HG03060 (cell line): Measurements from ENCODE around the gene CDCA7.
A peak's percentile ranks its signal among the peaks of the same experiment; 100 is the strongest.
"Not testable (repeated sequence)": the region's sequence is repeated elsewhere in the genome, so short reads cannot be mapped to it uniquely, and the experiment has no call there.

Experiments
- ATAC-seq: cut with Tn5 transposase; IDR thresholded peaks from one replicate; pipeline ENCODE4 v1.9.1; 2021; ENCODE audit warnings: low read depth, moderate number of reproducible peaks; ENCODE audit not compliant: unreplicated experiment

Gene CDCA7

GRCh38 chr2:173400760-173401159 lies 46.1 kb downstream of the CDCA7 start:
- ATAC-seq, result no peak

- ATAC-seq, result no peak
Measured at GRCh38 chr2:173401716-173402326, 47.1 kb downstream of the CDCA7 start.

DNA sequence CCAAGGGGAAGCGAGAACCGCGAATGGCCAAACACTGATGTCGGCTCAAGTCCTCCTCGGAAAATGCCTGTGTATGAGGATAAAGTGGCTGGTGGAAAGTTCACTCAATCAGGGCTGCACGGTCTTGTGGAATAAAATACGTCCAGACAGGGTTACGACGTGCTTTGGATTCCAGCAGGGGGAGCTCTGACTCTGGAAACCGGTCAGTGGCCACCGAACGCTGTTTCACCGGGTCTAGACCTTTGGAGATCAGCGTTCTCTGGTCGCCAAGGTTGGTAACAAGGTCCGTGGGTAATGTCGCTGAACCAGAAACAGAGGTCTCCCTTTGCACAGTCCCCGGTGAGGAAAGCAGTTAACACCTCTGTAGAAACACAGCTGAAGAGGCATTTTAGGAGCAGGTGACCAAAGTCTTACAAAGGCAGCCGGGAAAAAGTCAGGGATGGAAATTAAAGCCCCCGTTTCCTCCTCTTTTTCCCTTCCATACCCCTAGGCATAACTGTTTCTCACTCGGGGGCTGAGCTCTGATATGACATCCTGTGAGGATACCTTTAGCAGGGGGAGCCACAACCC lies 47.8 kb downstream of the CDCA7 start:
- ATAC-seq, result peak; percentile 77

DNA sequence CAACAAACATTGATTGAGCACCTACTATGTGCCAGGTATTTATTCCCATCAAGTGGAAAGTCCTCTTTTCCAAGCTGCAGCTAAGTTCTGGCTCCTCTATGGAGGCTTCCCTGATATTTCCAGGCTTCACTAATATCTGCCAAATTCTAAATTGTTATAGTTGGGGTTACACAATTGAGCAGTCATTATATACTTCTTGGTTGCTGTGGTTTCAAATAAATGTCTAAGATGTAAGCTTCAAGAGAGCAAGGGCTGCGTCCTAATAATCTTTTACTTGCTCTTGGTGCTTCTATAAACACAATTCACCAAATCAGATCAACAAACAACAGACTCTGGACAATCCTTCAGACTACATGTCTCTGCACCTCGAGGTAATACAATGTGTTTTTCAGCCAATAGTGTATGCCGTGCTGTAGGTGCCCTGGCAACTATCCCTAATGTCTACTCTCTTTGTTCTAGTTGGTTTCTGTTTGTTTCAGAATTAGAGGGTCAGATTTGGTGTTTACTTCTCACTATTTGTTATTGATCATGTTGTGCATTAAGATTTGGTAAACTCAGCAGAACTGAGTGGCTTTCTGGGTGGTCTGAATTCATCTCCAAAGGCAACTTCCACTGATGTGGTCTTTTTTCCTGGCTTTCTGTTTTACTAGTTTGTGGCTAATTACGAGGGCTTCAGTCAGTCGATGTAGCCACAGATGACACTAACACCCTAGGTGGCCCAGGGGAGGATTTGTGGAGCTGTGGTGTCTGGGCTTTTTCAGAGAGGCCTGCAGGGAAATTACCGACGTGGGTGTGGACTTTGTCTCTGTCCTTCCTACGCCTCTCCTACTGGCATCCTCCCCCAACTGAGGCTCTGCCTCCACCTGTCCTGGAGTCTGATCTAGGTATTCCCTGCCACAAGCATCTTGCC lies 50.4 kb downstream of the CDCA7 start:
- ATAC-seq, result no peak

DNA sequence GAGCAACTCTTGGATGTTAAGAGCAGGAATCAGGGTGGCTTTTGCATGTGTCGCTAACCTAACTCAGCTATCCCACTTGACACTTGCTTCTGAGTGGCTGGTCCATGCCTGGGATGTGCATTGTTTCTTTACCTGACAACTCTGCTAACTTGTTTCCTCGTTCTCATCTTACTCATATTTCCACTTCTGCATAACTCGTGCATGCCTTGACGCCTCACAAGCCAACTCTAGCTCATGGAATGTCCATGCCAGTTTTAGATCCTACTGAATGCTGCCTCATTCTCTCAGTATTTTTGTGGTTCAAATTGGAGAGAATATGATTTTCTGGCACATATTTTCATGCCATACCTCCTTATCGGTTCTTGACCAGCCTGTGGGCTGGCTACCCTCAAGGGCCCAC lies 52.5 kb downstream of the CDCA7 start:
- no peak for ATAC-seq

- ATAC-seq, result no peak
Measured at GRCh38 chr2:173407646-173408045, 53.0 kb downstream of the CDCA7 start.

DNA sequence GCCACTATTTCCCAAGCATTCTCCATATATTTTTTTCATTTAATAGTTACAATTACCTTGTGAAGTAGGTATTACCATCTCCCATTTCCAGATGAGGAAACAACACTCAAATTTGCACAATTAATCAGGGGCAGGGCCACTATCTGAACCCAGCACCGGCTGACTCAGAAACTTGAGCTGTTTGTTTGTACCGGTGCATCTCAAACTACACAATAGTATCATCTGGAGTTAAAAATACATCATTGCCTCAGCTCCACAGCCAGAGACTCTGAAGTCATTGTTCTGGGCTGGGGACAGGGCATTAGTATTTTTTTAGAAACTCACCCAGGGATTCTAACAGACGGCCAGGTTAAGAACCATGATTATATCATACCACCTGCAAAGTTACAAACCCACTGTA lies 55.9 kb downstream of the CDCA7 start:
- no peak for ATAC-seq

- no peak for ATAC-seq
Measured at GRCh38 chr2:173412628-173413027, 58.0 kb downstream of the CDCA7 start.

DNA sequence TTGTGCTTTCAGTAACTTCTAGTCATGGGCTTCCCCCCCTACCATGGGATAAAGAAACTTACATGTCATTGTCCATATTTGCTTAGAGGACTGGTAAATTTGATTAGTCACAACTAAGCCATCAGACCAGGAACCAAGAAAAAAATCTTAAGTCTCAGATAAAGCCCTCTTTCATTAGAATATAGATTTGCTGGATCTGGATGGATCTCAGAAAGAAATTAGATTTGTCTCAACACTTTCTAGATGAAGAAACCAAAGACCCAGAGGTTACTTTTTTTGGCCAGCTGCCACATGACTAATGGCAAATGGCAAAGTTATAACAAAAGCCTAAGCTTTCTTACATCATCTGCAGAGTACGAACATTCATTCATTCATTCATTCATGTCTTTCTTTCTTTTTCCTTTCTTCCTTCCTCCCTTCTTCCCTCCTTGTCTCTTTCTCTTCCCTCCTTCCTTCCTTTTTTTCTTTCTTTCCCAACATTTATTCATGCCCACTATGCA lies 60.2 kb downstream of the CDCA7 start:
- ATAC-seq, result no peak

DNA sequence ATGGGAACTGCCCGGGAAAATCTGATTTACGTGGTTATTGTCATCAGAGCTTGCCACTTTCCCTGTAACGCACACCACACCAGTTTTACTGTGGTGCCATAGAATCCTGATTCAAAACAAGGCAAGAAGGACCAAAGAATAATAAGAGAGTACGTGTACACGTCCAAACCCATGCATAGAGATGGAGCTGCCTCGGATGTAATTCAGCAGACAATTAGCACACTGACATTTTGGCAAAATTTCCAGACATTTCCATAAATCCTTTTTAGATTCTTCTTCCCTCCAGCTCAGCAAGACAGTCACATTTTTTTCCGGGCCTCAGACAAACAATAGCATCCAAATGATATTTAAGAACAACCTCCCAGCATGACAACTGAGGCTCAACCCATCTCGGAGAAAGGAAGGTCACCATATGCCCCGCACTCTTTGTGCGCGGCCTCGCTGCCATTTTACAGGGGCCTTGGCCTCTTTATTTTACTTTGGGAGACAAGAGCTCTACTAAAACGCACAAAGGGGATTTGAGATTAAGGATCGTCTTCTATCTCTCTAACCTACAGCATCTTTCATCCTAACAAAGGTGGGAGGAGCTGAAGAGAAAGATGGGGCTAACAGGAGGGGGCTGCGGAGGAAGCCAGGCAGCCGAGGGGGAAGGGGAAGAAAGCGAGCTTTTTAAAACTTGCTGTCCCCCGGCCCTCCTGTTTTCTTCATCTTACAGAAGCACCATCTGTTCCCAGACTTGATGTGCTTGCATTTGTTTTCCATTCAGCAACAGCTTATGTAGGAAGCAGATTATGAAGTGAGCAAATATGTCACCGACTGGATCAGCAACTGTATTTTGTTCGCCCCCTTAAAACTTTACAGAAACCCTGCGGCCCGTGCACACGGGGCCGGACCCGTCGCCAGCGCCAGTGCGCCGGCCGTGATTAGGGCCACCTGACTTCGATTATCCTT lies 61.0 kb downstream of the CDCA7 start:
- no peak for ATAC-seq

DNA sequence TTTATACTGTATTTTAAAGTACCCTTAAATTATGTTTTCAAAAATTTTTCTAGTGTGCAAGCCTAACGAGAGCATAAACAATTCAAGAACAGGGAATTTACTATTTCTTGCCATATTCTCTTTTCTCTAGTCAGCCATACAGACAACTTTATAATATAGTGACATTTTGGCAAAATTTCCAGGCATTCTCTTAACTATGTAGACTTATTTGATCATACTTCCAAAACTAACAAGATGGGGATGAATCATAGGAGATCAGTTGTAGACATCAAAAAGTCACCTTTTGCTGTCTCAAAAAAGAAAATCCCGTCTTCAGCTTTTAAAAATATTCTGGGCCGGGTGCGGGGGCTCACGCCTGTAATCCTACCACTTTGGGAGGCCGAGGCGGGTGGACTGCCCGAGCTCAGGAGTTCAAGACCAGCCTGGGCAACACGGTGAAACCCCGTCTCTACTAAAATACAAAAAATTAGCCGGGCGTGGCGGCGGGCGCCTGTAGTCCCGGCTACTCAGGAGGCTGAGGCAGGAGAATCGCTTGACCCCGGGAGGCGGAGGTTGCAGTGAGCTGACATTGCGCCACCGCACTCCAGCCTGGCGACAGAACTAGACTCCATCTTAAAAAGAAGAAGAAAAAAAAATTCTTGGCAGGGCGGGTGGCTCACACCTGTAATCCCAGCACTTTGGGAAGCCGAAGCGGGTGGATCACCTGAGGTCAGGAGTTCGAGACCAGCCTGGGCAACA lies 61.9 kb downstream of the CDCA7 start:
- ATAC-seq, result not testable (repeated sequence)

DNA sequence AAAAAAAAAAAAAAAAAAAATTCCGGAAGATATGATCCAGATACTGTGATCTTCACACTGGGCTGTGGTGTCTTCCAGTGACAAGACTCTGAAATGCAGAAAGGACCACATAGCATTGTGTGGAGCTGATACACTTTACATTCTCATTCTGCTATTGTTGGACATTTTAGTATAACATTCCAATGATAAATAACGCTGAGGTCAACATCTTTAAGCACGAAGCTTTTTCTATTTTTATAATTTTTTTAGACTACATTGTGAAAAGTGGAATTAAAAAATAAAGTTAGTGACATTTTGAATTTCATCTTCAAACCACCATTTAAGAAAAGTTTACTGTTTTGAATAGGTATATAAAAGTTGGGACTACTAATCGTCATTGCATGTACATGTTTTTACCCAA lies 62.7 kb downstream of the CDCA7 start:
- ATAC-seq, result no peak

DNA sequence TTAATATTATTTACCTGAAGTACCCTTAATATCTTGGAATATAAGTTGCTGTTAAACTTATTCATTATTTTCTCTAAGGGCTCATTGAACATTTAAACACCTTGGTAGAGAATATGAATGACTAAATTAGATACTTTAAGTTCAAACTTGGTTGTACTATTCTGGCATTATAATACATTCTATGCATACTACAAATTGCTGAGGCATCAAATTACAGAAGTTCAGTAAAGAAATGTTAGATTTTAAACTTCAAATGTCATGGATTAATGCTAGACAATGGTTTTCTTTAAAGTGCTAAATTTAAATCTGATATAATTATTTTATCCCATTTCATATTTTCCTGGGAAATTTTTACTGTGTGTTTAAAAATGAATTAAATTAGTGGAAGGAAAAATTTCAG lies 63.1 kb downstream of the CDCA7 start:
- ATAC-seq, result no peak
